Esophagus muscularis mucosa (tissue), 4 donors: ENCODE results near the gene SRD5A1. TPM values are rescaled to one million over a fixed set of nuclear protein-coding genes. Genes with fewer than 3 reads are reported as not detected.

Source experiments
- DNase-seq: peaks from one replicate; pipeline ENCODE4 v3.0.0-alpha.2; 2017; ENCODE audit errors: extremely low spot score
- H3K27ac ChIP-seq, 4 donors: fragments of 200-600 bp; sonication (generic); replicated peaks in 1 of 4; 1 replicate in 3 of 4; 2 replicates in 1 of 4; pipeline ENCODE4 v1.5.1; 2016 to 2019; ENCODE audit warnings: mild to moderate bottlenecking in 1 of 4
- H3K27me3 ChIP-seq, 4 donors: fragments of 200-600 bp; sonication (generic); one replicate each; pipeline versions ENCODE4 v1.5.1 to v1.6.0; 2016 to 2019
- H3K36me3 ChIP-seq, 4 donors: fragments of 200-600 bp; sonication (generic); one replicate each; pipeline ENCODE4 v1.5.1; 2016 to 2019
- H3K4me1 ChIP-seq, 4 donors: fragments of 200-600 bp; sonication (generic); one replicate each; pipeline ENCODE4 v1.5.1; 2016 to 2019
- H3K4me3 ChIP-seq, 4 donors: fragments of 200-600 bp; sonication (generic); 1 replicate in 2 of 4; 2 replicates in 2 of 4; pipeline ENCODE4 v1.5.1; 2016 to 2019; ENCODE audit warnings: mild to moderate bottlenecking in 4 of 4, moderate library complexity in 1 of 4
- H3K9me3 ChIP-seq, 4 donors: fragments of 200-600 bp; sonication (generic); 1 replicate in 3 of 4; 2 replicates in 1 of 4; pipeline ENCODE4 v1.5.1; 2016 to 2019
- EP300 ChIP-seq: sonication (generic); formaldehyde crosslinking; IDR thresholded peaks from one replicate; pipeline ENCODE4 v1.6.1; 2017; ENCODE audit warnings: antibody characterized with exemption
- POLR2A ChIP-seq: fragments of 450-650 bp; IDR thresholded peaks from one replicate; pipeline ENCODE4 v1.6.1; 2017; ENCODE audit warnings: antibody characterized with exemption, moderate library complexity, mild to moderate bottlenecking, low read depth
- POLR2AphosphoS5 ChIP-seq, 2 donors: sonication (generic); formaldehyde crosslinking; IDR thresholded peaks; one replicate each; pipeline ENCODE4 v1.6.1; 2017; ENCODE audit warnings: antibody characterized with exemption in 2 of 2
- WGBS: methylation state at CpG from one replicate; pipeline ENCODE4 v1.1.5; 2018; 5-methylcytosine and 5-hydroxymethylcytosine counted together
- intact Hi-C: fragments of 100-400 bp; cut with DNase I; formaldehyde crosslinking; loops from one replicate; pipeline ENCODE4 v1.15.1; 2023
- total RNA-seq, 4 donors: library from RNA; depleted of rRNA; stranded (reverse); fragments of >200 nt; gene quantifications; one replicate each; pipeline versions ENCODE4 v1.1.0 to v1.2.1, GENCODE V29; 2016
- TF ChIP-seq, protein P1 (sequence below), 3 experiments: fragments of 200-600 bp in 2 of 3; fragments of 450-650 bp in 1 of 3; sonication (generic) in 2 of 3; IDR thresholded peaks; one replicate each; pipeline ENCODE4 v1.5.1; 2017 to 2019; ENCODE audit warnings: antibody characterized with exemption in 3 of 3, mild to moderate bottlenecking in 2 of 3, moderate library complexity in 1 of 3

Gene SRD5A1
- total RNA-seq, 4 donors from 2014 or later = 2.2 to 10.3 (median 4.6) TPM

DNA sequence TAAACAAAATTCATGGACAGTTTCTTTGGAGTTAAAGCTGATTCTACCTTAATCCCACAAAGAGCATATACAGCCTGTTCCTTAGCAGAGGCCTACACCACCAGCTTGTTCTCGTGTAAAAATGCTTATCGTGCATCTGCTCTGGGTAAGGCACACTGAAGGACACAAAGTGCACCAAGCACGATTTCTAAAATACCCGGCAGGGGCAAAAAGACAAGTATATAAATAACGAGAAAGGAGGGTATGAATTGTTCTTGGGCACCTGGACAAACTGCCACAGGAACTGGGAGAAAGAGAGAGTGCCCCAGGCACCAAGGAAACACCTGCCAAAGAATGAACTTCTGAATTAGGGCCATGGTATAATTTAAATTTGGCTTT is 25.7 kb upstream of the SRD5A1 start:
- 91% methylated on average over 5 of the region's 5 CpGs for WGBS
- no peaks in the 10 kb centered on the region for H3K27me3 ChIP-seq
- no peaks in the 10 kb centered on the region for H3K9me3 ChIP-seq
- intact Hi-C loops = no loop called here
- no peak overlapping the region for H3K27ac ChIP-seq
- TF ChIP-seq POLR2AphosphoS5 (IDR thresholded peaks at IDR 0.05) (no peak), EP300 (no peak), POLR2A (no peak)
- TF ChIP-seq, protein P1, sequence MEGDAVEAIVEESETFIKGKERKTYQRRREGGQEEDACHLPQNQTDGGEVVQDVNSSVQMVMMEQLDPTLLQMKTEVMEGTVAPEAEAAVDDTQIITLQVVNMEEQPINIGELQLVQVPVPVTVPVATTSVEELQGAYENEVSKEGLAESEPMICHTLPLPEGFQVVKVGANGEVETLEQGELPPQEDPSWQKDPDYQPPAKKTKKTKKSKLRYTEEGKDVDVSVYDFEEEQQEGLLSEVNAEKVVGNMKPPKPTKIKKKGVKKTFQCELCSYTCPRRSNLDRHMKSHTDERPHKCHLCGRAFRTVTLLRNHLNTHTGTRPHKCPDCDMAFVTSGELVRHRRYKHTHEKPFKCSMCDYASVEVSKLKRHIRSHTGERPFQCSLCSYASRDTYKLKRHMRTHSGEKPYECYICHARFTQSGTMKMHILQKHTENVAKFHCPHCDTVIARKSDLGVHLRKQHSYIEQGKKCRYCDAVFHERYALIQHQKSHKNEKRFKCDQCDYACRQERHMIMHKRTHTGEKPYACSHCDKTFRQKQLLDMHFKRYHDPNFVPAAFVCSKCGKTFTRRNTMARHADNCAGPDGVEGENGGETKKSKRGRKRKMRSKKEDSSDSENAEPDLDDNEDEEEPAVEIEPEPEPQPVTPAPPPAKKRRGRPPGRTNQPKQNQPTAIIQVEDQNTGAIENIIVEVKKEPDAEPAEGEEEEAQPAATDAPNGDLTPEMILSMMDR (IDR thresholded peaks at IDR 0.05) = no peak
- DNase-seq = no peak
- peaks cover 82 to 100% (median 98%) of the 10 kb centered on the region in 4 donors for H3K36me3 ChIP-seq
- no peaks in the 10 kb centered on the region for H3K4me1 ChIP-seq
- H3K4me3 ChIP-seq = no peak overlapping the region

DNA sequence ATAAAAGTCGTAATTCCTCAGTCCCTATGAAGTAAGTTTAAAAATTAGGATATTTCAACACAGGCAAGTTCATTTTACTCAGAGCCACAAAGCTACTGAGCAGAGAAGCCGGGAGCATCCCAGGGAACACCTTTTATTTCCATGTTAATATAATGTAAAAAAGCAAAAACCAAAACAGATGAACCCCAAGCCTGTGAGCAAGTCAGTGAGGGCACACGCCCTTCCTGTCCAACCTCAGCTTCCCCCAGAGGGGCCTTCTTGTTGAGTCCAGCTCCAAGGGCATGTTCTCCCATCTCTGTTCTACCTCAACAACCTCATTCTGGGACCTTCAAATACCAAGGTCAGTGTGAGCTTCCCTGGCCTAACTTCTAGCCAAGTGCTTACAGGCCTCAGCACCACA is 25.2 kb upstream of the SRD5A1 start:
- TF ChIP-seq EP300 (no peak), POLR2A (no peak), POLR2AphosphoS5 (IDR thresholded peaks at IDR 0.05) (no peak)
- TF ChIP-seq, protein P1 (IDR thresholded peaks at IDR 0.05) = no peak
- H3K4me1 ChIP-seq = no peaks in the 10 kb centered on the region
- no peak overlapping the region for H3K27ac ChIP-seq
- intact Hi-C loops = no loop called here
- DNase-seq = no peak
- WGBS = 91% methylated on average over 3 of the region's 3 CpGs
- no peak overlapping the region for H3K4me3 ChIP-seq
- H3K36me3 ChIP-seq = peaks cover 77 to 100% (median 98%) of the 10 kb centered on the region in 4 donors
- no peaks in the 10 kb centered on the region for H3K27me3 ChIP-seq
- H3K9me3 ChIP-seq = no peaks in the 10 kb centered on the region

- intact Hi-C loops = no loop called here
- peaks cover 66 to 100% (median 95%) of the 10 kb centered on the region in 4 donors for H3K36me3 ChIP-seq
- DNase-seq = no peak
- WGBS = 82% methylated on average over 20 of the region's 20 CpGs
- no peak overlapping the region for H3K27ac ChIP-seq
- TF ChIP-seq EP300 (no peak), POLR2A (no peak), POLR2AphosphoS5 (IDR thresholded peaks at IDR 0.05) (no peak)
- TF ChIP-seq, protein P1 (IDR thresholded peaks at IDR 0.05) = no peak
- H3K9me3 ChIP-seq = no peaks in the 10 kb centered on the region
- H3K4me3 ChIP-seq = no peak overlapping the region
- H3K27me3 ChIP-seq = no peaks in the 10 kb centered on the region
- no peaks in the 10 kb centered on the region for H3K4me1 ChIP-seq
Observed at GRCh38 chr5:6611334-6612256, 21.6 kb upstream of the SRD5A1 start.

DNA sequence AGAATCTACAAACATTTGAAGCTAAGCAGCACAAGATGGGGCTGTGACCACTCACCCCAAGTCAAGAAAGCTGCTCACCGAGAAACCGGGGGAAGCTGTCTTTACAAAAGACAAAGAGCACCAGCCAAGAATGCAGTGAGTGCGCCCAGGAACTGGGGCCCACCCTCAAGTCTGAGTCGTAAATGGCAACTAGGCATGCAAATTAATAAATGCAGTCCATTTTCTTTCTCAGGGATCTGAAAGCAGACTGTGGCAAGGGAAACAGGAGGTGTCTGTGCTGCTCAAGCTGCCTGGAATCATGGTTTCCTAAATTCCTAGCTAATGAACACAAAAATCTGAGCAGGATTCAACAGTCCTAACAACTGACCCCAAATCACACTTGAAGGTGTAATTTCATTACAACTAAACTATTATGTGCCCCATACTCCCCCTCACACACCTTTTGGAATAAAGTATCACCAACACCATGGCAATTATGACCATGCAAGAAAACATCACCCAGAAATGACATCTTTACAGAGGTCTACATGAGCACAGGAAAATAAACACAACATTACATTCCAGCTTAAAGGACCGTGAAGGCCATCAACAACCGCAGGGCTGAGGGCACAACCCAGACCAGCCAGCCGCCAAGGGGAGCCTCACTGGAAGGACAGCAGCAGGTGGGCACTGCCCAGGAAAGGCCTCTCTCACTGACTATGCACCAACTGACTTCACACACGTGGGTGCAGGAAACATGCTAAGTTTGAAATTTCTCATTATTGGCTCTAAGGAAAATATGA is 18.0 kb upstream of the SRD5A1 start:
- TF ChIP-seq POLR2A (no peak), EP300 (no peak), POLR2AphosphoS5 (IDR thresholded peaks at IDR 0.05) (no peak)
- TF ChIP-seq, protein P1 (IDR thresholded peaks at IDR 0.05) = no peak
- no peak for DNase-seq
- Histone ChIP-seq H3K9me3 (no peaks in the 10 kb centered on the region), H3K27ac (no peak overlapping the region), H3K36me3 (peaks cover 62 to 100% (median 93%) of the 10 kb centered on the region in 4 donors), H3K4me1 (no peaks in the 10 kb centered on the region), H3K27me3 (no peaks in the 10 kb centered on the region), H3K4me3 (no peak overlapping the region)
- WGBS = 81% methylated on average over 8 of the region's 8 CpGs
- intact Hi-C loops = no loop called here
